H4 (cell line): Measurements from ENCODE around the gene TIAL1. TPM values are rescaled to one million over a fixed set of nuclear protein-coding genes. Genes with fewer than 3 reads are reported as not detected.
A peak's percentile ranks its signal among the peaks of the same experiment; 100 is the strongest.
"Not testable (repeated sequence)": the region's sequence is repeated elsewhere in the genome, so short reads cannot be mapped to it uniquely, and the experiment has no call there.

Experiments used
- DNase-seq: peaks from one replicate; pipeline ENCODE4 v3.0.0-alpha.2; 2015; ENCODE audit warnings: low spot score
- total RNA-seq: library from RNA; depleted of rRNA; stranded (reverse); fragments of >200 nt; shearing (Covaris generic); gene quantifications from 2 replicates; pipeline ENCODE4 v1.2.3, GENCODE V29; 2014; rRNA removed

The TIAL1 gene
- total RNA-seq, result 37.9 and 51.4 TPM in 2 replicates

GRCh38 chr10:119596537-119597404, at the start of gene TIAL1:
TSS of gene TIAL1 (minus strand) at chr10:119596964. CDS start at chr10:119596465, 499 bp downstream.
- peak; percentile 99 for DNase-seq

- DNase-seq, result no peak
These were observed 48.2 kb upstream of the TIAL1 start for GRCh38 chr10:119644994-119645393.

- DNase-seq, result no peak
These were observed 47.5 kb upstream of the TIAL1 start for GRCh38 chr10:119644205-119644814.

- no peak for DNase-seq
These were observed 46.8 kb upstream of the TIAL1 start for GRCh38 chr10:119643306-119644204.

- DNase-seq, result no peak
These were observed 45.9 kb upstream of the TIAL1 start for GRCh38 chr10:119642556-119643111.

- no peak for DNase-seq
These were observed 44.2 kb upstream of the TIAL1 start for GRCh38 chr10:119640875-119641526.

- no peak for DNase-seq
These were observed 43.6 kb upstream of the TIAL1 start for GRCh38 chr10:119640384-119640783.

- no peak for DNase-seq
These were observed 42.2 kb upstream of the TIAL1 start for GRCh38 chr10:119638982-119639381.

GRCh38 chr10:119637631-119638030, 40.9 kb upstream of the TIAL1 start:
- DNase-seq, result no peak

GRCh38 chr10:119634219-119634544, 37.4 kb upstream of the TIAL1 start:
- DNase-seq, result peak; percentile 60

- no peak for DNase-seq
These were observed 36.9 kb upstream of the TIAL1 start for GRCh38 chr10:119633538-119634218.

GRCh38 chr10:119630300-119630699, 33.5 kb upstream of the TIAL1 start:
- no peak for DNase-seq

GRCh38 chr10:119625570-119626280, 29.0 kb upstream of the TIAL1 start:
- no peak for DNase-seq

- DNase-seq, result no peak
These were observed 24.3 kb upstream of the TIAL1 start for GRCh38 chr10:119621078-119621384.

- DNase-seq, result no peak
These were observed 23.7 kb upstream of the TIAL1 start for GRCh38 chr10:119620241-119621077.

GRCh38 chr10:119619811-119620210, 23.0 kb upstream of the TIAL1 start:
- DNase-seq, result not testable (repeated sequence)

GRCh38 chr10:119619215-119619614, 22.5 kb upstream of the TIAL1 start:
- no peak for DNase-seq

GRCh38 chr10:119616882-119617570, 20.3 kb upstream of the TIAL1 start:
- DNase-seq, result no peak

- no peak for DNase-seq
These were observed 17.9 kb upstream of the TIAL1 start for GRCh38 chr10:119614686-119615085.
